GM21367 (cell line): ENCODE data around the gene HOXD1.

Experiments
- ATAC-seq: cut with Tn5 transposase; IDR thresholded peaks from one replicate; pipeline ENCODE4 v1.9.1; 2021; ENCODE audit not compliant: unreplicated experiment

Gene HOXD1

DNA sequence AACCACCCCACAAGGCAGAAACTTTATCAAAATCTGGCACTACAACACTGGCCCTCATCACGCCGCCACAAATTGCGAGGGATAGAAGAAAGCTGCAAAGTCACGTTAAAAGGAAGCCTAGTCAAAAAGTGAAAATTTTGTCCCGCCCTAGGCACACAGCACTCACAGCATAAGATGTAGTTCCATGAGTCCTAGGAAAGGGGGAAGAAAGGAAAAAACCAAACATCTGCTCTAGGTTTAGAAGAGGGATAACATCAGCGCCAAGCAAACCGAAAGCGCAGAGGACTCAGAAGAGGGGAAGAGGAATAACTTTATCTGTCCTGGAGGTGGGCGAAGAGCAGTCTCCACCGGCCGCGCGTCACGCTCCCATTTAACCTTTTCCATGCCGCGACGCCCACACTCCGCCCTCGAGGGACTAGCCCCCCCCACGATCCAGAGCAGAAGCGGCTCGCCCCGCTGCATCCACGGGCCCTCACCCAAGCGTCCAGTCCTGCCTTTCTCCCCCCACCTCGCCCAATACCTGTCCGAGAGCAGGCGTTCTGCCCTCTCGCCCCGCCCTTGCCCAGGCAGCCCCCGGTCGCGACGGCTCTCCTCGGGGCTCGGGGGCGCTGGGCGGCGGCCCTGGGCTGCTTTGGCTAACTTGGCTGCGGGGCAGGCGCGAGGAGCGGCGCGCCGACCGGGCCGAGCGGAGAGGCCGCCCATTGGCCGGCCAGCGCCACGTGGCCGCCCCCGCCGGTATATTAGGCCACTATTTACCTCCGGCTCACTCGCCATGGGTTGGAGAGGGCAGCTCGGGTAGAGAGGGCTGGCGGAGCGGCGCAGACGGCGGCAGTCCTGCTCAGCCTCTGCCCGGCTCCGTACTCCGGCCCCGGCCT lies at the start of gene HOXD1:
Gene HOXD1, plus strand, starts transcription at position 770 of the 875 bp plus-strand sequence. CDS start 134 bp downstream, outside the sequence.
- ATAC-seq, result no peak

DNA sequence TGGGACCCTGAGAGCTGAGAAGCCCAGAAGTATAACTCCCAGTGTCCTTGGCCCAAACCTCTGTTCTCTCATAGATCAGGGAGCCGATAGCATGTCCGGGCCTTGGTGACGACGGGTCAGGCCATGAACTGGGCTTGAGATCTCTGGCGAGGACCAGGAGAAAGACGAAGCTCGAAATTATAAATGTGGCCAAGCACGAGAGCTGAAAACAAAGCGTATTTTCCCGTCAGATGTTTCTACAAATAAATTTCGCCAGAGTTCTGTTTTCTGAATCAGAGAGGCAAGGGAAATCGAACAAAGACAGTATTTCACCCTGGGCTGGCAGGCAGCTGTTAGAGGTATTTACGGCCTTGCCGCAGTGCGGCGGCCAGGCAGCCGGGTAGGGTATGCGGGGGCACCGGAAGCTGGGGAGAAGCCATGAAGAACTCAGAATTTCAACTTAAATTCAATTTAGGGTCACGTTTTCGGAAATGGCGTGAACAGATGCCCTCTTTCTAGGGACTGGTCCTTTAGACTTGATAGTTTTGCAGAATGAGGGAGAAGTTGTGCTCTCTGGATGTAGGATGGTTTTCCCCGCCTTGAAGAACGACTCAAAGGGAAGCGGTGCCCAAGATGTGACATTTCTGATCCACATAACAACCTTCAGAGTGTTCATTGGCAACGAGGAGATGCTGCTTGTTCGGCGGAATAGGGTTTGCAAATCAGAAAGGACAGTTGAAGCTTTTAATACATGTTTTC lies 49.4 kb upstream of the HOXD1 start:
- no peak for ATAC-seq

DNA sequence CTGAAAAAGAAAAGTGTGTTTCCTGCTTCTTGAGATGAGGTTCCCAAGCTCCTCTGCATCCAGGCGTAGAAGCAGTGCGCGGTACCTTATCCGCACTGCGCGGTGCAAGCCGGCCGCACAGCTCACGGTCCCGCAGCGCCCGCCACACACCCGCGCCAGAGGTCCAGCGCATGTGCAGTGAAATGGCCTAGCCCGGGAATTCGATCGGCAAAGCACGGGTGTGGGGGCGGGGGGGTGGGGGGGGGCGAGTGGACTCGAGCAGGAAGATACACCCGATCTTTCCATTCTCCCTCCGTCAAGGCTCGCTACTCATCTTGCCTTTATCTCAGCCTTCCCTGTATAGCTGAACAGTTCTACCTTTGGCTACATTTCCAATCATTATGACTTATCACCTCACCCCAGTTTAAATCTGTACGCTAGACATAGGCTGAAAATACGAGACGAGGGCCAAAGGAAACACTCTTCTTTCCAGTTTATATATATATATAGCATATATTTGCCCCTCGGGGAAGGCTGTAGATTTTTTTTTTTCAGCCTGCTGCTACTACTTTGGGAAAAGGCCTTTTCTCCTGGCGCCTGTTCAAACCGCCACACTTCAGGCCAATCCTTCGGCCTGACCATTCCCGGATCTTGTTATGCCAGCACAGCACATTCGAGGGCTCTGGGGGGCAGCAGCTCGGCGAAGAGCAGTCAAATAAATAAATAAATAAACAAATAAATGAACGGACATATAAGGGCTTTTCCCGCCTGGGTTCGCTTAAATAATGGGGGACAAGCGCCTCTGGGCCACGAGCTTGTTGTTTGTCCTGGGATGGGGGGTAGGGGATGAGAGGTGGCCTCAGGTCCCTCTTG lies 48.6 kb upstream of the HOXD1 start:
- ATAC-seq, result no peak

DNA sequence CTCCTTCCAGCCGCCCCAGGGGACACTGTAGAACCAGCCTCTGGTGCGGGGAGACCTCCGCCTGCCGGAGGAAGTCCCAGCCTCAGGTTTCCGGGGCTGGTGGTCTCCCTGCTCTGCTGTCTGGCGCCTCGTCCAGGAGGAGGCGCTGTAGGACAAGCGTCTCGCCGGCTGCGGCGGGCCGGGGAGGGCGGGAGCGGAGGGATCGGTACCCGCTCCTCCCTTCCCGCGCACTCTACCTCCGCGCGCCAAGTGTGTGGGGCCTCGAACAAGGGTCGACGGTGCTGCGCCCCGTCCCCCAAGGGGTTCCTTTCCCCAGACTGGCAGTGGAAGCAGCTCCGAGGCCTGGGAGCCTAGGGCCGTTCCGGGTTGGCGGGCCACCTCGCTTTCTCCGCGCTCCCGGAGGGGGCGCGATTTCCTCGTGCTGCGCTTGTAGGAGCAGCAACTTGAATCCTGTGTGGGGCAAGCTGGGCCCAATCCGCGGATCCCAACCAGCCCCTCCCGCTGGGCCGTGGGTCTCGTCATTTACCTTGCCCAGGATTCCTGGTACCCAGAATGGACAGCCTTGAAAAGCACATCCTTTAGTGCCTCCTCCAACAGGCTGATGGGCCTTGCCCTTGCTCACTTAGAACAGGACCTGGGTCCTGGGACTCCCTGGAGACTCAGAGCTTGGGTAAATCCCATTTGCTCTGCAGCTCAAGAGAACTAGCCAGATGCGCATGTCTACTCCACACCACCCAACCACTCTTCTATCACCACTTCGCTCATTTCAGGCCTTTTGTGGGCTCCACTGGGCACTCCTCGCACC lies 47.8 kb upstream of the HOXD1 start:
- peak; percentile 93 for ATAC-seq

DNA sequence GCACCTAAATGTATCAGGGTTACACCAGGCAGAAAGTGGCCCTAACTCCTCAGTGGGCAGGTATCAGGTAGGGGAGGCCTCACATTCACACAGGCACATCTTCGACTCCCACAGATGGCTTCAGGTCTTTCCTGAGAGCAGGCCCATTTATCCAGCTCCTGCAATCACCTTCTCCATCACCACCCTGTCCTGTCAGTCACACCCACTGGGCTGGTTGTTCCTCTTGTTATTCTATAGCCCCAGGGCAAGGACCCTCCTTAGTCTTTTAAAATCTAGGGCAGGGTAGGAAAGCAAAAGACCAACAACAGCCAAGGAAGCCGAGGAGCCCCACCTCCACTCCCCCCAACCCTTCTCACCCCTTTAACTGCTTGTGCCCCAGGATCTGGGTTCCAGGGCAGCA lies 46.2 kb upstream of the HOXD1 start:
- no peak for ATAC-seq

DNA sequence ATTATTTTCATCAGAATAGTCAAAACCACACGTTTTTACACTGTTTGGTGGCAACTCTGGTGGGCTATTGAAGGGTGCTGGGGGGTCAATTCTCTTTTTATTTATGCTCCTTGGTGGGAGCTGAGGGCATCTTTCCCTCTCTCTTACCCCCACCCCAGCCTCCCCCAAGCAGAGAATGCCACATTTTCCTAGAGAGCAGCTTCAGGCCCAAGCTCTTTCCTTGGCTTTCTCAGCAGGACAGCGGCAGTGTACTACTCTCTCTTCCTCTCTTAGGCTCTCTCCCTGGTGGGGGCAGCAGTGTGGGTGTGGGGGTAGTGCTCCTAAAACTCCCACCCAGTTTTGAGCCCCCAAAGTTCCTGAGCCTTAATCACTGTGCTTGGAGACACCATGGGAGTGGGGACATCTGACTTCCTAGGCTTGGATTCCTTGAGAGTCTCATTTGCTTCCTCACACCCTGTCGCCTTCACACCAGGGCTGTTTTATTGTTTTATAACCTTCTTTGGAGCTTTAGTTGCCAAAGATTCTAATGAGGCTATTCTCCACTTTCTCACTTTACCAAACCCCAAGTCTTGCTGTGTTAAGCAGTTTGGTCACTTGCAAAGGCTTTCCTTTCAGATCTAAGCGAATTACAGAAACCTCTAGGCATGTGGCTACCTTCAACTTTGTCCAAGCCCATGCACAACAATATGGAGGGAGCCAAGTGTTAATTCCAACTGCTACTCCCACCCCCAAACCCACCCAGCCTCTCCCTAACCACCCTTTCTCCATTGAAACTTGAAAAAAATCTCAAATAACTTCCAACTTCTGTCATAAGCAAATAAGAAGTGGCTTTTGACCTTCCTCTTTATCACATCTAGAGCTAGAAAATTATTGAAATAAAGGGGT lies 43.1 kb upstream of the HOXD1 start:
- ATAC-seq, result no peak

DNA sequence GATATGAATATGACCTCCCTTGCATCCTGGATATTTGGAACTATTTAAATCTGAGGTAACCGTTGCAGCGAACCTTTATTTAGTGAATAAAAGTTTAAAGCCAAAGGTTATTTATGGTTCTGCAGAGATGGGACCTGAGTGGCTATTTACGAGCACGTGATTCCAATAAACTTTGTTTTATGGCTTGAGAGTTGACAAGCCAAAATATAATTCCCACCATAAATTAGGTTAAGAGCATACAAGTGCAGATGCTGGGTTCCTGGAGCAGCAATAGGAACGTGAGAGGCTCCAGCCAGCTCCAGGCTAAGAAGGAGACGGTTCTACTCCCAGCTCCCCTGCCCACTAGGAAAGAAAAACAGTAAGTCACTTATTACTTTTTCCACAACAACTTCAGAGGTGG lies 42.4 kb upstream of the HOXD1 start:
- ATAC-seq, result no peak

DNA sequence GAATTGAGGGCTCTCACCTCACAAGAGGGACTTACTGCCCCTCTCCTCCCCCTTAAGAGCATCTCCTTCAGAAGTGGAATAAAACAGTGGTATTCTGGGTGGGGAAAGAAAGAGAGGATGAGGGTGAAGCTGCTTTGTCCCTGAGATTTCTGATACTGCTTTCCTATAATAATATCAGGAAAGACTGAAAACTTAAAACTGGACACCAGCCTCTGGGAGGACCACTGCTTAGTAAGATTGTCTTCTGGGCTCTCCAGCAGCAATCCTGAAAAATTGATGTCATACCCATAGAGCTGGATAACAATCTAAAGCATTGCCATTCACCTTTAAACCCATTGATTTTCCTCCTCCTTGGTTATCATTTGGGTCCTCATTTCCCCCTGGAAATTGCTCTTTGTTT lies 41.8 kb upstream of the HOXD1 start:
- ATAC-seq, result no peak

DNA sequence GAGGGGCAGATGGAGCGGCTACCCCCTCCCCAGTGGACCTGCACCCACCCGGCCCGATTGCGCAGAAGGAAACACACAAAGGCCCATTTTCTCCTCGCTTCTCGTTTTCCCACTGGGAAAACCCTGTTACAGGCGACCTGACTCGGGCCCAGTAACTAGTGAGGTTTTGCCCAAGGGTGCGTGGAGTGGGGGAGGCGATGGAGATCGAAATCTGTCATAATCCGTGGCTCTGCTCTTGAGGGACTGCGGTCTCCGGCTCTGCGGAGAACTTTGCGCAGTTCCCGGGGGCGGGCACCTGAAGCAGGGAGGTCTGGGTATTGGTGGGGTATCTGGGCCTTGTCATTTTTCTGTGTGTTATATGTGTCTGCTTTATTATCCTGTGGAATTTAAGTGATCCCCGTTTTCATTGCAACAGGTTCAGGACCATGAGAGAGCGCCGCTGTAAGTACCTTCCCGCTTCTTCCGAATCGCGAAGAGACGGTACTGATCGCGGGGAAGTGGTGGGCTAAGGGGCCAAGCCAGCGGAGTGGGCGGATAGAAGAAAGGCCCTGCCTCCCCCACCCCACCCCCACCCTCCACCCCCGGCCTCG lies 41.2 kb upstream of the HOXD1 start:
- no peak for ATAC-seq

DNA sequence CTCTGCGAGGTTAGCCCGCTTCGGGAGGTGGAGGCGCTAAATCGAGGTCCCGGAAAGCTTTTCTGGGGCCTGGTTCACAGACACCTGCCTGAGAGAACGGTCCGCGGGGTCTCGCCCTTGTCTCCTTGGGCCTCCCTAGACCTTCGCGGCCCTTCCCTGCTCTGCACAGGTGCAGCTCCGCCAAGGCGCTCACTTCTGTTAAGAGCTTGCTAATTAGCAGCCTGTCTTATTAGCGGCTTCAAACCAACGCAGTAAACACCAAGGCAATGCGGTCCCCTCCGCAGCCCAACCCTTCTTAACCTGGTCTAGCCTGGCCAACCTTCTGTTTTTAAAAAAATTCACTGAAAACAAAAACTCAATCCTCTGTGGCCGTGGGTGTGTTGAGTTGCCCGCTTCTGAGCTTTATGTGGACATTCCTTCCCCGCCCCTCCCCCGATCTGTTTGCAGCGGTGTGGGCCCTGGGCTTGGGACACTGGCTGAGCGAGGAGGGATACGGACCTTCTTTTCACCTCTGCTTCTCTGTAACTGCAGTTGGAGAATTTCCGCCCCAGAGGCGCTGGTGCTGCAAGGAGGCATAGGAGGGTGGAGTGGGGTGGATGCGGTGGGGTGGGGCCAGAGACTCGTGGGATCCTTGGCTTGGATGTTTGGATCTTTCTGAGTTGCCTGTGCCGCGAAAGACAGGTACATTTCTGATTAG lies 40.5 kb upstream of the HOXD1 start:
- ATAC-seq, result no peak

DNA sequence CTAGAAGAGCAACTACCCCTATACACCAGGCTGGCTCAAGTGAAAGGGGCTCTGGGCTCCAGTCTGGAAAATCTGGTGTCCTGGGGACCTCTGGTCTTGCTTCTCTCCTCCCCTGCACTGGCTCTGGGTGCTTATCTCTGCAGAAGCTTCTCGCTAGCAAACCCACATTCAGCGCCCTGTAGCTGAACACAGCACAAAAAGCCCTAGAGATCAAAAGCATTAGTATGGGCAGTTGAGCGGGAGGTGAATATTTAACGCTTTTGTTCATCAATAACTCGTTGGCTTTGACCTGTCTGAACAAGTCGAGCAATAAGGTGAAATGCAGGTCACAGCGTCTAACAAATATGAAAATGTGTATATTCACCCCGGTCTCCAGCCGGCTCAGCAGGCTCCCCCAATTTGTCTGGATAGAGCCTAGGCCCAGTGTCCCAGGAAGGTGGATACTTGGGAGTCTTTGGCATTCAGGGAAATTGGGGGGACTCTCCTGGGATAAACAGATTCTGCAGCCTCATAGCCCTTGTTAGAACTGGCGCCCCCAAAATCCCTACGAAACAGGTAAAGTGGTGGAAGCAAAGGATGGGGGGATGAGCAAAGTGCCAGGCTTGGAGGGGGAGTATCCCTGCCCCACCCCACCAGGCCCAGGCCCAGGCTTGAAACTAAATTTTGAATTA lies 39.6 kb upstream of the HOXD1 start:
- no peak for ATAC-seq

DNA sequence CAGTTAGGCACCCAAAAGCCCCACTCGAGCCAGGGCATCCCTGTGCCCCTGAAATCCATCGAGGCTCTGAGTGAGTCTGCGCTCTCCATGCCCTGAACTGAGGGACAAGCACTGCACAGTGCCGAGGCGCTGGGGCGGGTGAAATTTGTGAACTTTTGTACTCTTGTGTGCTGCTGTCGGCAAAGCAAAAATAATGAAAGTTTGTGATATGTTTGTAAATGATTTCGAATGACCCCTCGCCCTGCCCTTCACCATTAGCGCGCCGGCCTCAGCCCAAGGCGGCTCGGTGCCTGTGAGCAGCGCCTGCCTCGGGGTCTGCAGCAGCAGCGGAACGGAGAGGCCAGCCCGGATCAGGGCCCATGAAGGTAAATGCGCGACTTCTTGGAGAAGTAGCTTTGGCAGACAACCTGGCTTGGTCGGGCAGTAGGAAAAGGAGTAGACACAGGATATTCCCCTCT lies 39.0 kb upstream of the HOXD1 start:
- no peak for ATAC-seq

DNA sequence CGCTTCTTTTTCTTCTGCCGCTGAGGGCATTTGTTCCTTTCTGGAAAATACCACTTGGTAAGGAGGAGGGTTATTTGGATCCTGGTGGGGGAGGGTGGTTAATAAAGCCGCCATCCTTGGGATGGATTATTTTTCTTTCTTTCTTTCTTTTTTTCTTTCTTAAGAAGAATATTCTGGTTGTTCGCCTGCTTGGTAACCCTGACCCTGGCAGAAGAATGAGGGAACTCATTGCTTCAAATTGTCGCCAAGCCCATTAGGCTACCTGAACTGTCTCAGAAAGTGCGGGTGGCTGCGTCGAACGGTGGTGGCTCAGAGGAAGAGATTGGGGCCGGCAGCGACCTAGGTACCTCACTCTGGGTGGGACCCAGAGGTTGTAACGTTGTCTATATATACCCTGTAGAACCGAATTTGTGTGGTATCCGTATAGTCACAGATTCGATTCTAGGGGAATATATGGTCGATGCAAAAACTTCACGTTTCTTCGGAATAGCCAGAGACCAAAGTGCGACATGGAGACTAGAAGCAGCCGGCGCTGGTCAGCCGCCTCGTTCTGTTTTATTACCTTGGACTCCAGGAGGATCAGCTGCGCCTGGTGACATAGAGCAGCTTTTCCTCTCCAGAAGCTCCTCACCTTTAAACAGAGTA lies 38.4 kb upstream of the HOXD1 start:
- ATAC-seq, result no peak

DNA sequence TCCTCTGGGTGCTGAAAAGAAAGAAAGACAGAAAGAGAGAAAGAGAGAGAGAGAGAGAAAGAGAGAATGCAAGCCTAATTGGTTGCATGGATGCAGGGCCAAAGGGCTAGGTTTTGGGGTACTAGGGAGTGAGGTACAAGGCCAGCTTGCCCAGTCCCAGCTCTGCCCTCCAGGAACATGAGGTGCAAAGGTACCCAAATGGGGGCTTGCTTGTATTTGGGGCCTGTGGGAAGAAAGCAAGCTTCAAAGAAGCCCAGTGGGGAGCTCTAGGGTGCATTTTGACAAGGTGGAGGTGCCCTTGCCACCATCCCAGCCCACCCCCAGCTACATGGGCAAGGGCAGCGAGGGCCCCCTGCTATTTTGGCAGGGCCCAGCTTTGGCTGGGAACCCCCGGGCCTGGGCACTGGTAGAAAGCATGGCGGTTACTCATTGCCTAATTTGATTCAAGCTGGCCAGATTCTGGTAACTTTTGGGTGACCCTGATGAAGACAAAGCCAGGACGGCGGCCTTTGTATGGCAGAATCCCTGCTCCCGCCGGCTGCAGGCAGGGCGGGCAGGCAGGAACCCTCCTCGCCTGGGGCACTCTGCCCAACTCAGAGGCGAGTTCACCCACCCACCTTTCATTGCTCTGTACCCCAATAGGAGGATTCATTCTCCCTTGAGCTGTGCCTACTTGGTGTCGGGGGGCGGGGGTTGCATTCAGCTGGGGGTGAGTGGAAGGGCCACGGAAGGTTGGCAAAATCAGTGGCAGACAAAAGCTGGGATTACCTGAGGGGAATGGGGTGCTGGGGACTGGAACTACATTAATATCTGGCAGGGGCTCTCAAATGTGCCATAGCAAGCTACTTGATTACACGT lies 37.7 kb upstream of the HOXD1 start:
- no peak for ATAC-seq

DNA sequence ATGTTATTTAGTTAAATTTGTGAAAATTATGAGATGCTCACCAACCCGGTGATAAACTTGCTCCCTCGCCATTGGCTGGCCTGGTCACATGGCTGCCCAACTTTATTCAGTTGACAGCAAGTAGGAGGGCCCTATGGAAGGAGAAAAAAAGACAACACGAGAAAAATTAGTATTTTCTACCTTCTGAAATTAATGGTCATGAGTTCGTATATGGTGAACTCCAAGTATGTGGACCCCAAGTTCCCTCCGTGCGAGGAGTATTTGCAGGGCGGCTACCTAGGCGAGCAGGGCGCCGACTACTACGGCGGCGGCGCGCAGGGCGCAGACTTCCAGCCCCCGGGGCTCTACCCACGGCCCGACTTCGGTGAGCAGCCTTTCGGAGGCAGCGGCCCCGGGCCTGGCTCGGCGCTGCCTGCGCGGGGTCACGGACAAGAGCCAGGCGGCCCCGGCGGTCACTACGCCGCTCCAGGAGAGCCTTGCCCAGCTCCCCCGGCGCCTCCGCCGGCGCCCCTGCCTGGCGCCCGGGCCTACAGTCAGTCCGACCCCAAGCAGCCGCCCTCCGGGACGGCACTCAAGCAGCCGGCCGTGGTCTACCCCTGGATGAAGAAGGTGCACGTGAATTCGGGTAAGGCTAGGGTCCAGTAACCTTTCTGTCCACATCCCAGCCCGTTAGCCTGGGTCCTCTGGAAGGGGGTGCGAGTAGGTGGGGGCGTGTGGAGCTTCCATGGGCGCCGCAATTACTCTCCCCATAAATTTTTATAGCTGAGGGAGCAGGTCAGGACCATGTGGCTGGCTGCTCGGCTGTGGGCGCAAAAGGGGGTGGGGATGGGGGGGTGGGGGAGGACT lies 36.8 kb upstream of the HOXD1 start, which contains the start of gene HOXD4:
Gene HOXD4, plus strand, starts transcription at position 109 of the 846 bp plus-strand sequence. Its CDS starts 84 bp downstream, at position 193.
- no peak for ATAC-seq
